Ishikawa (cell line): ENCODE data around the gene PRICKLE4.

Experiments
- RAD21 ChIP-seq: IDR thresholded peaks from 2 replicates; pipeline ENCODE4 v1.6.1; 2012; ENCODE audit warnings: low read depth
- TAF1 ChIP-seq: IDR thresholded peaks from 2 replicates; pipeline ENCODE4 v1.6.1; 2012; ENCODE audit warnings: low read depth, mild to moderate bottlenecking
- YY1 ChIP-seq: IDR thresholded peaks from 2 replicates; pipeline ENCODE4 v1.6.1; 2012; ENCODE audit warnings: low read depth
- ZBTB7A ChIP-seq: IDR thresholded peaks from 2 replicates; pipeline ENCODE4 v1.6.1; 2012; ENCODE audit warnings: low read depth
- TF ChIP-seq, protein P1 (sequence below): IDR thresholded peaks from 2 replicates; pipeline ENCODE4 v1.6.1; 2012; ENCODE audit warnings: low read depth, mild to moderate bottlenecking
- TF ChIP-seq, protein P2 (sequence below): IDR thresholded peaks from 2 replicates; pipeline ENCODE4 v1.6.1; 2012

DNA sequence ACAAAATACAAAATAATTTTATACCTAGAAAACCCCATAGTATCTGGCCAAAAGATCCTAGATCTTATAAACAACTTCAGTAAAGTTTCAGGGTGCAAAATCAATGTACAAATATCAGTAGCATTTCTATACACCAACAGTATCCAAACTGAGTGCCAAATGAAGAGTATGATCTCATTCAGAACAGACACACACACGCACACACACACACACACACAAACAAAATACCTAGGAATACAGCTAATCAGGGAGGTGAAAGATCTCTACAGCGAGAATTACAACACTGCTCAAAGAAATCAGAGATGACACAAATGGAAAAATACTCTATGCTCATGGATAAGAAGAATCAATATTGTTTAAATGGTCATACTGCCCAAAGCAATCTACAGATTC is 56.1 kb downstream of the PRICKLE4 start:
- TF ChIP-seq, protein P1, sequence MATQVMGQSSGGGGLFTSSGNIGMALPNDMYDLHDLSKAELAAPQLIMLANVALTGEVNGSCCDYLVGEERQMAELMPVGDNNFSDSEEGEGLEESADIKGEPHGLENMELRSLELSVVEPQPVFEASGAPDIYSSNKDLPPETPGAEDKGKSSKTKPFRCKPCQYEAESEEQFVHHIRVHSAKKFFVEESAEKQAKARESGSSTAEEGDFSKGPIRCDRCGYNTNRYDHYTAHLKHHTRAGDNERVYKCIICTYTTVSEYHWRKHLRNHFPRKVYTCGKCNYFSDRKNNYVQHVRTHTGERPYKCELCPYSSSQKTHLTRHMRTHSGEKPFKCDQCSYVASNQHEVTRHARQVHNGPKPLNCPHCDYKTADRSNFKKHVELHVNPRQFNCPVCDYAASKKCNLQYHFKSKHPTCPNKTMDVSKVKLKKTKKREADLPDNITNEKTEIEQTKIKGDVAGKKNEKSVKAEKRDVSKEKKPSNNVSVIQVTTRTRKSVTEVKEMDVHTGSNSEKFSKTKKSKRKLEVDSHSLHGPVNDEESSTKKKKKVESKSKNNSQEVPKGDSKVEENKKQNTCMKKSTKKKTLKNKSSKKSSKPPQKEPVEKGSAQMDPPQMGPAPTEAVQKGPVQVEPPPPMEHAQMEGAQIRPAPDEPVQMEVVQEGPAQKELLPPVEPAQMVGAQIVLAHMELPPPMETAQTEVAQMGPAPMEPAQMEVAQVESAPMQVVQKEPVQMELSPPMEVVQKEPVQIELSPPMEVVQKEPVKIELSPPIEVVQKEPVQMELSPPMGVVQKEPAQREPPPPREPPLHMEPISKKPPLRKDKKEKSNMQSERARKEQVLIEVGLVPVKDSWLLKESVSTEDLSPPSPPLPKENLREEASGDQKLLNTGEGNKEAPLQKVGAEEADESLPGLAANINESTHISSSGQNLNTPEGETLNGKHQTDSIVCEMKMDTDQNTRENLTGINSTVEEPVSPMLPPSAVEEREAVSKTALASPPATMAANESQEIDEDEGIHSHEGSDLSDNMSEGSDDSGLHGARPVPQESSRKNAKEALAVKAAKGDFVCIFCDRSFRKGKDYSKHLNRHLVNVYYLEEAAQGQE, result no peak
- no peak for TF ChIP-seq ZBTB7A
- no peak for TF ChIP-seq TAF1
- TF ChIP-seq, protein P2, sequence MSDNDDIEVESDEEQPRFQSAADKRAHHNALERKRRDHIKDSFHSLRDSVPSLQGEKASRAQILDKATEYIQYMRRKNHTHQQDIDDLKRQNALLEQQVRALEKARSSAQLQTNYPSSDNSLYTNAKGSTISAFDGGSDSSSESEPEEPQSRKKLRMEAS, result no peak
- TF ChIP-seq RAD21, result no peak
- no peak for TF ChIP-seq YY1
